Colon (tissue), 2 donors: ENCODE results near the gene RUSC1.
"Not testable (repeated sequence)": the region's sequence is repeated elsewhere in the genome, so short reads cannot be mapped to it uniquely, and the experiment has no call there.

Experiments
- FAIRE-seq: peaks from 2 replicates; lab custom pipeline; 2012; peaks lifted over from hg19 to GRCh38; lab: Jason Lieb, UNC
- donor health status: control.
- donor health status: control.

Gene RUSC1

DNA sequence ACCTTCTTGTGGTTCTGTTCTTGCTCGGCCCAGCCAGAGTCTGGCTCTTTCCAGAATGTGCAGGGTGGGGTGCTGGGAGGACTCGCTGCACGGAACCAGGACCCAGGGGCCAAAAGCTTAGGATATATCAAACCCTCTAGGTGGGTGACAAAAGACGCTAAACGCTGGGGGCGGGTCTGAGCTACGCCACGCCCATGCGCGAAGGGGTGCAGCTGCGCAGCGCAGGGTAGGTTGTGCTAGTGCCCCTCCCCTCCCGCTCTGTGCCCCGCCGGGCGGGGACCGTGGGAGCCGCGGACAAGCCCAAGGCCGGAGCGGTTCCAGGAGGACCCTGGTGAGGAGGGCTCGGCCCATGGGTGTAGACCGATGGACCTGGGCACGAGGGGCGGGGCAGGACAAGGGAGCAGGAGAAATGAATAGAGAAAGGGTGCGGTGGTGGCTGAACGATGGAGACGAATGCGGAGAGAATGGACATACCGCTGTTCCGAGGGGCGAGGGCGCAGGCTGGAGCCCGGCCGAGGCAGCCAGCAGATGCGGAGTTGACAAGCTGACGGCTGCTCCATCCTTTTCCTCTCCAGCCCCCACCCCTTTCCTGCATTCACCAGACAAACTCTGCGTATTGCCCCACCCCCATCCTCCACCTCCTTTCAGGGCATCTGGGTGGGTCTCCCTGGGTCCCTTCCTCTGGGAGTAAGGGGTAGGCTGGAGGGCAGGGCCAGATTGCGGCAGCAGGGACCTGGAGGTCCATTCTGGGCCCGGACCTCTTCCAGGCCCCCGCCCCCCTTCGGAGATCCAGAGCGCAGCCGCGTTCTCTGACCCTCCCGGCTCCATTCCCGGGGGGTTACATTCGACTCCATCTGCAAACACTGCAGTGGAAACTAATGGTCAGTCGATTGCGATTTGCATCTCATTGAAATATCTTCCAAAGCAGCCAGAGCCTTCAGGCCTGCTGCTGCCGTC is at the start of gene RUSC1:
TSS of gene RUSC1 (plus strand) at position 234 of the 957 bp plus-strand sequence. CDS start 880 bp downstream, outside the sequence.
- FAIRE-seq, result no peak

GRCh38 chr1:155272466-155273342 is 48.0 kb upstream of the RUSC1 start:
- FAIRE-seq, result no peak

GRCh38 chr1:155273343-155274245 is 47.1 kb upstream of the RUSC1 start, which contains the start of gene CLK2:
Gene CLK2 (minus strand): TSS chr1:155273504. CDS start chr1:155270977, 2,527 bp downstream.
- FAIRE-seq, result no peak

DNA sequence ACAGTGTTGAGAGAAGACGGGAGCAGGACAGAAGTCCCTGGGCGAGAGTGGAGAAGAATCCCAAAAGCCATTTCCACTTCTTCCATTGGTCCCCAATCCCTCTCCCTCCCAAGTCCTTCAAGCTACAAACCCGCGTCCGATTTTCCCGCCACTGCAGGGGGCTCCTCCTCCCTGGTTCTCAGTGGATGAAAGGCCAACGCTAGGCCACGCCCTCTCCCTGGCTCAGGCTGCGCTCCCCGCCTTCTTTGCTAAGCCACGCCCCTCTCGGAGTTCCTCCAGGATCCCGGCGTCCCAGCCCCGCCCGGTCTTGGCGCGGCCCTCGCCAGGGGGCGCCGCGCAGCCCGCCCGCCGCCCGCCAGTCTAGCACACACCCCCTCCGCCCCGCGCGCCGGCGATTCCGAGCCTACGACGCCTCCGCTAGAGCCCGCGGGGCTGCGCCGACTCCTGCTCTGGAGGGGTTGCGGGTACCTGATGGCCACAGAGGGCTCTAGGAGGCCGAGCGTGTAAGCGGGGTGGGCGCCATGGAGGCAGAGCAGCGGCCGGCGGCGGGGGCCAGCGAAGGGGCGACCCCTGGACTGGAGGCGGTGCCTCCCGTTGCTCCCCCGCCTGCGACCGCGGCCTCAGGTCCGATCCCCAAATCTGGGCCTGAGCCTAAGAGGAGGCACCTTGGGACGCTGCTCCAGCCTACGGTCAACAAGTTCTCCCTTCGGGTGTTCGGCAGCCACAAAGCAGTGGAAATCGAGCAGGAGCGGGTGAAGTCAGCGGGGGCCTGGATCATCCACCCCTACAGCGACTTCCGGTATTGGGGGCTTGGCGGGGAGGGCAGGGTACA is 43.4 kb upstream of the RUSC1 start, which contains the start of gene HCN3:
TSS of gene HCN3 (plus strand) at position 394 of the 832 bp plus-strand sequence. CDS start at position 522, 128 bp downstream.
- FAIRE-seq, result no peak

DNA sequence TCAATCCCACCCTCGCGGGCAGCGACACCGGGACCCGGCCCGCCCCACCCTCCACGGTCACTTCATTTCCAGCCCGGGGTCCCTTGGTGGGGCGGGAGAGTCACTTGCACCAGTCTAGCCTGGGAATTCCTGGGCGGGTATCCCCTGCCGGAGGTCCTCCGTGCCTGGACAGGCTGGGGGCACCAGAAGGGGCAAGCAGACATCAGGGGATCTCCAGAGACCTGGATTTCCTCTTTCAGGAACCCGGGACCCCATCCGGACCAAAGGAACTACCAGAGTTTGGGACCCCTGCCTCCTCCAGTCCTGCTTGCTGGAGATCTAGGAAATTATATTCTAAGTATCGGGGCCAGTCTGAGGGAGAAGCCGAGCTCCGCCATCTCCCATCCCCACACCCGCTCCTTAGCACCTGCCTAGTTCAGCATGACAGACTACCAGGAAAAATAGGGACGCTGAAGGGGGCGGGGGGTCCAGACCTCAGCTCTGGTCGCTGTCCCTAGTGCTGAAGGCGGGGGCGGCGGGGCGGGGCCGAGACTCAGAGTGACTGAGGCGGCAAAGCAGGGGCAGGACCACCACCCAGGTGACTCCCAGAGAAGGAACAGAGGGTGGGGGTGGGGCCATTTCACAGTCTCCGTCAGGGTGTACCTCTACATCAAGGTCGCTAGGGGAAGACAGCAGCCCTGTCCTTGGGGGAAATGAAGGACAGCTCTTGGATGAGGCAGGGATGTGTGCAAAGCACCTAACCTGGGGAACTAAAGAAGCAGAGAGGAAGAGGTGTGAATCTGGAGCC is 42.6 kb upstream of the RUSC1 start:
- no peak for FAIRE-seq

GRCh38 chr1:155278689-155279160 is 42.0 kb upstream of the RUSC1 start:
- FAIRE-seq, result no peak

DNA sequence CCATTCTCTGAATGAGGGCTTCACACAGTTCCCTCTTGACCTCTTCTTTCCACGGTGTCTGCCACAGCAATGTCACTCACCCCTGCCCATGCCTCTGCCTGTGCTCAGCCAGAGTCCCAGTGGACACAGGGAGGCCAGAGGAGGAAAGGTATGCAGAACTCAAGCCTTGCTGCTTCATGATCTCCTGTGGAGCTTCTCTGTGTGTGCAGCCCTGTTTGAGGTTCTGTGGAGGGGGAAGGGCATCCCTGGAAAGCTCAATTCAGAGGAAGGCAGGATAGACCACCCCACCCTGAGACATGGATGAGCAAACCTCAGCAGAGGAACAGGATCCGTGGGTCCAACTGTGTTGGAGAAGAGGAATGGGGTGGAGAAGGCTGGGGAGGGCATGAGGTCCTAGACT is 41.4 kb upstream of the RUSC1 start:
- FAIRE-seq, result no peak

DNA sequence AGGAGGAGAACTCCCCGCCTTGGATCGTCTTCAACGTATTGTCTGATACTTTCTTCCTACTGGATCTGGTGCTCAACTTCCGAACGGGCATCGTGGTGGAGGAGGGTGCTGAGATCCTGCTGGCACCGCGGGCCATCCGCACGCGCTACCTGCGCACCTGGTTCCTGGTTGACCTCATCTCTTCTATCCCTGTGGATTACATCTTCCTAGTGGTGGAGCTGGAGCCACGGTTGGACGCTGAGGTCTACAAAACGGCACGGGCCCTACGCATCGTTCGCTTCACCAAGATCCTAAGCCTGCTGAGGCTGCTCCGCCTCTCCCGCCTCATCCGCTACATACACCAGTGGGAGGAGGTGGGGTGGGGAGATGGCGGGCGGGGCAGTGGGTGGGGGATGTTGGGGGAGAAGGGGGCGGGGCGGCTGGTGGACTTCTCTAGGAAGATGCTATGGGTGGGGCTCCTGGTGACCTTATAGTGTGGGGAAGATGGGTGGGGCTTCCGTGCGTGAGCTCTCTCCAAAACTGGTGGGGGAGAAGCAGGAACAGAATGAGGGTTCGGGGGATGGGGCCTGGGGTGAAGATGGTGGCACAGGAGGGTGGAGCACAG is 38.1 kb upstream of the RUSC1 start:
- no peak for FAIRE-seq

DNA sequence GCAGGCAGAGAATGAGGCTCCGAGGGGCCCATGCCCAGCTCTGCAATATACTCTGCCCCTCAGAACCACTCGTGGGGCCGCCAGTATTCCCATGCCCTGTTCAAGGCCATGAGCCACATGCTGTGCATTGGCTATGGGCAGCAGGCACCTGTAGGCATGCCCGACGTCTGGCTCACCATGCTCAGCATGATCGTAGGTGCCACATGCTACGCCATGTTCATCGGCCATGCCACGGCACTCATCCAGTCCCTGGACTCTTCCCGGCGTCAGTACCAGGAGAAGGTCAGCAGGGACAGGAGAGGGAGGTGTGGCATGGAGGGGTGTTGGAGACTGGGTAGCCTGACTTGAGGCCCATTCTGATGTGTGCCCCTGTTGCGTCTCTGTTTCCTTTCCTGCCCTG is 36.2 kb upstream of the RUSC1 start:
- FAIRE-seq, result no peak

- FAIRE-seq, result no peak
These were observed 35.6 kb upstream of the RUSC1 start for GRCh38 chr1:155285063-155285462.

GRCh38 chr1:155285631-155286044 is 35.1 kb upstream of the RUSC1 start:
- no peak for FAIRE-seq

DNA sequence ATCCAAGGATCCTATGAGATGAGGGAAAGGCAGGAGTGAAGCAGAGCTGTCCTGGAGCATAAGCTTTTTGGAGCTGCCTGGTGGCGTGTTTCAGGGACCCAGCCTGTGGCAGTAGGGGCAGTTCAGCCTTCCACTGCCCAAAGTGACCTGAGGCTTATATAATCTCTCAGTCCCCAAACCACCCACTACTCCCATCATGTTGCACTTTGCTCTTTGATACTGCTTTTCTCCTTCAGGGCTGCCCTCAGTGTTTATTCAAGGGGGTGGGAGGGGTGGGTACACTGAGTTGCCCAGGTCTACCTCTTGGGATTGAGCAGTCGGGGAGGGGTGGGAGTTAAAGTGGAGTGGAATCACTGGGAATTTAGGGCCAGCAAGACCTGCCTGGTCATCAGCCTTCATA is 34.1 kb upstream of the RUSC1 start:
- no peak for FAIRE-seq

- no peak for FAIRE-seq
These were observed 32.6 kb upstream of the RUSC1 start for GRCh38 chr1:155287987-155288543.

- FAIRE-seq, result not testable (repeated sequence)
These were observed 29.7 kb upstream of the RUSC1 start for GRCh38 chr1:155291006-155291405.

DNA sequence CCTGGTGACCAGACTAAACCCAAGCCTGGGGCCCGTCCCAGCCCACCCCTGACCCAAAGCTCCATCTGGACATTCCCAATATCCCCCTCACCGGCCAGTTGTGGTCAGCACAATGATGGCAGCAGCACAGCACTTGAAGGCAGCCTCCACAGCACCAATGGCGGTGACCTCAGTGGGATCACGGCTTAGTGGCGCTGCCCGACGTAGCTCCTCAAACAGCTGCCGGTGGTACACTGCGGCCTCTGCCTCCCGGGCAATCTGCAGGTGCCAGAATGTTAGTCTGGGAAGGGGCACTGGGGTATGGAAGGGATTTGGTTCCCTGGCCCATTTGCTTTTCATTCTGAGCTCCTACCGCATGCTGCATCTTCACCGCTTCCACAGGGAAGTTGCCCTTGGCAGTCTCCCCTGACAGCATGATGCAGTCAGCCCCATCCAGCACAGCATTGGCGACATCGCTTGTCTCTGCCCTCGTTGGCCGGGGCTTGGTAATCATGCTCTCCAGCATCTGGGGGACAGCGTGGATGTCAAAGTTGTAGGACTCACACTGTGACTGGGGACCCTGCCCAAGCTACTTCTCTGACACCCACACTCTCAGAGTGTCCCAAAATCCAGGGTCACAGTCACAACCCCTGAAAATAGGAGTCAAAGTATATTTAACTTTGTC is 27.5 kb upstream of the RUSC1 start:
- no peak for FAIRE-seq

GRCh38 chr1:155294520-155295182 is 26.0 kb upstream of the RUSC1 start:
- FAIRE-seq, result no peak

DNA sequence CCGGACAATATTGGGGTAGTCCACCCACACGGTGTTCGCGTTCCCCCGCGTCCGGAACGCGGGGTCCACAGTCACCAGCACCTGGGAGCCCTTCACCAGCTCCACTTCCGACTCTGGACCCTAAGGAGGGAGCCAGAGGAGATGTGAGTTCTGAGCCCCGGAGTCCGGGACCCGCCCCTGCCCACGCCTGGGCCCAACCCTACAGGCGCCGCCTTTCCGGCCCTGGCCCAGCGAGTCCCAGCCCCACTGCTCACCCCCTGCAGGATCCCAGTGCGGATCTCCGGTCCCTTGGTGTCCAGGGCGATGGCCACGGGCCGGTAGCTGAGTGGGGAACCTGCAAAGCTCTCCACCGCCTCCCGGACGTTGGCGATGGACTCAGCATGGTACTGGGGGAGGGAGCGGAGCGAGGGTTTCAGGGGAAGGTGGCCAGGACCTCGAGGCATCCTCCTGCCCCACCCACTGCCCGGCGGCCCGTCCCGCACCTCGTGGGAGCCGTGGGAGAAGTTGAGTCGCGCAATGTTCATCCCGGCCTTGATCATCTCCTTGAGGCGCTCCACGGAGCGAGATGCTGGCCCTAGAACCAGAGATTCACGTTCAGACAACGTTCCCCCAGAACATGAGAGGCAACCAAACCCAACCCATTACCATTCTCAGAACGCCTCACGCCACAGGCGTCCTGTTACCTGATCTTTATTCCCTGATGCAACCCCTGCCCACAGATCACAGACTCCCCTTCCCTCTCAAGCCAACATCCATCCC is 25.3 kb upstream of the RUSC1 start:
- no peak for FAIRE-seq
